Fibroblast of lung (primary cell): Measurements from ENCODE around the gene ITIH1. TPM values are rescaled to one million over a fixed set of nuclear protein-coding genes. Genes with fewer than 3 reads are reported as not detected.

Experiments
- DNase-seq, 2 donors: peaks; one replicate each; pipeline versions ENCODE4 v3.0.0 to v3.0.0-alpha.2; 2010; ENCODE audit warnings: low read depth in 2 of 2
- H2AFZ ChIP-seq: 2 replicates; pipeline ENCODE4 v1.5.1; 2012; ENCODE audit warnings: low read length, control low read depth, inconsistent platforms
- H3K27ac ChIP-seq: 2 replicates; pipeline ENCODE4 v1.5.1; 2011; ENCODE audit warnings: low read length, control low read depth; ENCODE audit not compliant: insufficient read depth
- H3K27me3 ChIP-seq: 2 replicates; pipeline ENCODE4 v1.5.1; 2011; ENCODE audit warnings: mild to moderate bottlenecking, low read length; ENCODE audit not compliant: control insufficient read depth, insufficient read depth
- H3K36me3 ChIP-seq: 2 replicates; pipeline ENCODE4 v1.5.1; 2011; ENCODE audit warnings: low read length; ENCODE audit not compliant: control insufficient read depth, insufficient read depth
- H3K4me1 ChIP-seq: 2 replicates; pipeline ENCODE4 v1.5.1; 2011; ENCODE audit warnings: low read length; ENCODE audit not compliant: control insufficient read depth, insufficient read depth; ENCODE audit errors: extremely low read depth
- H3K4me2 ChIP-seq: 2 replicates; pipeline ENCODE4 v1.5.1; 2011; ENCODE audit warnings: low read length, control low read depth; ENCODE audit not compliant: insufficient read depth; ENCODE audit errors: extremely low read depth
- H3K4me3 ChIP-seq, 4 experiments: fragments of 200-600 bp in 1 of 4; sonication (generic) in 1 of 4; replicated peaks in 1 of 4; 2 replicates each; pipeline ENCODE4 v1.5.1; 2011 to 2016; ENCODE audit warnings: low read length in 4 of 4, low read depth in 3 of 4, mild to moderate bottlenecking in 3 of 4, control low read depth in 2 of 4, inconsistent platforms in 1 of 4, mixed read lengths in 1 of 4; ENCODE audit not compliant: insufficient read depth in 1 of 4; ENCODE audit errors: control extremely low read depth in 1 of 4
- H3K79me2 ChIP-seq: 2 replicates; pipeline ENCODE4 v1.5.1; 2012; ENCODE audit warnings: mild to moderate bottlenecking, low read length, inconsistent platforms; ENCODE audit not compliant: control insufficient read depth, insufficient read depth
- H3K9ac ChIP-seq: 2 replicates; pipeline ENCODE4 v1.5.1; 2011; ENCODE audit warnings: mild to moderate bottlenecking, low read length, control low read depth; ENCODE audit not compliant: insufficient read depth
- H3K9me3 ChIP-seq: 2 replicates; pipeline ENCODE4 v1.5.1; 2012; ENCODE audit warnings: low read depth, low read length; ENCODE audit not compliant: control insufficient read depth, insufficient read depth
- H4K20me1 ChIP-seq: 2 replicates; pipeline ENCODE4 v1.5.1; 2011; ENCODE audit warnings: low read length; ENCODE audit not compliant: control insufficient read depth, insufficient read depth; ENCODE audit errors: extremely low read depth
- EZH2 ChIP-seq: IDR thresholded peaks from 2 replicates; pipeline ENCODE4 v1.5.1; 2012; ENCODE audit warnings: low read length, control low read depth, mild to moderate bottlenecking; ENCODE audit errors: missing control alignments
- polyA plus RNA-seq, 2 donors: library from polyadenylated mRNA; depleted of rRNA in 1 of 2; stranded (reverse) in 1 of 2; unstranded in 1 of 2; fragments of >200 nt; gene quantifications; 2 replicates each; pipeline ENCODE4 v1.2.1, GENCODE V29; 2011 to 2012; ENCODE audit warnings: missing spikeins in 1 of 2
- total RNA-seq: library from RNA; depleted of rRNA; stranded (reverse); fragments of >200 nt; gene quantifications from 2 replicates; pipeline ENCODE4 v1.2.1, GENCODE V29; 2014
- TF ChIP-seq, protein P1 (sequence below), 2 donors: IDR thresholded peaks in 1 of 2; conservative IDR thresholded peaks in 1 of 2; 1 replicate in 1 of 2; 2 replicates in 1 of 2; pipeline ENCODE4 v1.5.1; 2011 to 2012; ENCODE audit warnings: low read length in 2 of 2, control low read depth in 1 of 2, inconsistent platforms in 1 of 2, low read depth in 1 of 2, mild to moderate bottlenecking in 1 of 2

The ITIH1 gene
- total and polyA plus RNA-seq, 2 donors (not counting 1 experiment from before 2014, with no cell fraction given): not detected

DNA sequence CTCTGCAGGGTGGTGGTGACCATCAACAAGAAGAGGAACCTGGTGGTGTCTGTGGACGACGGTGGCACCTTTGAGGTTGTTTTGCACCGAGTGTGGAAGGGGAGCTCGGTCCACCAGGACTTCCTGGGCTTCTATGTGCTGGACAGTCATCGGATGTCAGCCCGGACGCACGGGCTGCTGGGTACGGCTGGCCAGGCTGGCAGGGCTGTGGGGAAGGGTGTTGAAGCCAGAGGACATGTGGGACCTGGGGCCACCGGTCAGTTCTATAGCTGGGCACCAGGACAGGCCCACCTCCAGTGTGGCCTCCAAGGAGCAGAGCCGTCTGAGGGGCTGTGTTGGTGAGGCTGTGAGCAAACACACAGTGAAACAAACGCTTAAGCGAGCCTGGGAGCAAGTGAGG, 13.3 kb downstream of the ITIH1 start:
- Histone ChIP-seq H2AFZ (no peak overlapping the region), H3K4me1 (no peaks in the 10 kb centered on the region), H4K20me1 (no peaks in the 10 kb centered on the region), H3K27me3 (peaks cover 8% of the 10 kb centered on the region), H3K4me2 (no peak overlapping the region), H3K79me2 (no peaks in the 10 kb centered on the region), H3K9ac (no peak overlapping the region), H3K9me3 (no peaks in the 10 kb centered on the region), H3K36me3 (no peaks in the 10 kb centered on the region), H3K27ac (no peak overlapping the region), H3K4me3 (no peak overlapping the region)
- TF ChIP-seq EZH2: no peak
- TF ChIP-seq, protein P1, sequence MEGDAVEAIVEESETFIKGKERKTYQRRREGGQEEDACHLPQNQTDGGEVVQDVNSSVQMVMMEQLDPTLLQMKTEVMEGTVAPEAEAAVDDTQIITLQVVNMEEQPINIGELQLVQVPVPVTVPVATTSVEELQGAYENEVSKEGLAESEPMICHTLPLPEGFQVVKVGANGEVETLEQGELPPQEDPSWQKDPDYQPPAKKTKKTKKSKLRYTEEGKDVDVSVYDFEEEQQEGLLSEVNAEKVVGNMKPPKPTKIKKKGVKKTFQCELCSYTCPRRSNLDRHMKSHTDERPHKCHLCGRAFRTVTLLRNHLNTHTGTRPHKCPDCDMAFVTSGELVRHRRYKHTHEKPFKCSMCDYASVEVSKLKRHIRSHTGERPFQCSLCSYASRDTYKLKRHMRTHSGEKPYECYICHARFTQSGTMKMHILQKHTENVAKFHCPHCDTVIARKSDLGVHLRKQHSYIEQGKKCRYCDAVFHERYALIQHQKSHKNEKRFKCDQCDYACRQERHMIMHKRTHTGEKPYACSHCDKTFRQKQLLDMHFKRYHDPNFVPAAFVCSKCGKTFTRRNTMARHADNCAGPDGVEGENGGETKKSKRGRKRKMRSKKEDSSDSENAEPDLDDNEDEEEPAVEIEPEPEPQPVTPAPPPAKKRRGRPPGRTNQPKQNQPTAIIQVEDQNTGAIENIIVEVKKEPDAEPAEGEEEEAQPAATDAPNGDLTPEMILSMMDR (conservative IDR thresholded peaks at IDR 0.05 in 1 of 2, IDR thresholded peaks at IDR 0.05 in 1 of 2; ENCODE audit: low read depth in 1 of 2, low read length in 2 of 2): no peak
- DNase-seq: no peak

DNA sequence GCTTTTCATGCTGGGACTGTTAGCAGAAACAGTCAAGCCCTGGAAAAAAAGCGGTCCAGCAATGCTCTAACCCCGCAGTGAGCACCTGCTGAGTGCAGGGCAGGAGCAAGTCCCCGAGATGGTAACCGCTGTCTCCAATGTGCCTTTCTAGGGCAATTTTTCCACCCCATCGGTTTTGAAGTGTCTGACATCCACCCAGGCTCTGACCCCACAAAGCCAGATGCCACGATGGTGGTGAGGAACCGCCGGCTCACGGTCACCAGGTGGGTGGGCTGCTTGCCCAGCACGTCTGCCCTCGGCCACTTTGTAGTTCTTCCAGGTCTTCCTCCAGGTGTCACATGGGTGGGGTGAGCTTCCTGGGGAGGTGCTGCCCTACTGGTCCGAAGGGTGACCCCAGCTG, 14.0 kb downstream of the ITIH1 start:
- Histone ChIP-seq H3K9ac (no peak overlapping the region), H3K4me3 (no peak overlapping the region), H4K20me1 (no peaks in the 10 kb centered on the region), H3K36me3 (no peaks in the 10 kb centered on the region), H3K79me2 (no peaks in the 10 kb centered on the region), H3K27me3 (peaks cover 8% of the 10 kb centered on the region), H3K9me3 (no peaks in the 10 kb centered on the region), H3K4me2 (no peak overlapping the region), H3K4me1 (no peaks in the 10 kb centered on the region), H3K27ac (no peak overlapping the region), H2AFZ (no peak overlapping the region)
- DNase-seq: no peak
- TF ChIP-seq EZH2: no peak
- TF ChIP-seq, protein P1 (conservative IDR thresholded peaks at IDR 0.05 in 1 of 2, IDR thresholded peaks at IDR 0.05 in 1 of 2; ENCODE audit: low read depth in 1 of 2, low read length in 2 of 2): no peak

DNA sequence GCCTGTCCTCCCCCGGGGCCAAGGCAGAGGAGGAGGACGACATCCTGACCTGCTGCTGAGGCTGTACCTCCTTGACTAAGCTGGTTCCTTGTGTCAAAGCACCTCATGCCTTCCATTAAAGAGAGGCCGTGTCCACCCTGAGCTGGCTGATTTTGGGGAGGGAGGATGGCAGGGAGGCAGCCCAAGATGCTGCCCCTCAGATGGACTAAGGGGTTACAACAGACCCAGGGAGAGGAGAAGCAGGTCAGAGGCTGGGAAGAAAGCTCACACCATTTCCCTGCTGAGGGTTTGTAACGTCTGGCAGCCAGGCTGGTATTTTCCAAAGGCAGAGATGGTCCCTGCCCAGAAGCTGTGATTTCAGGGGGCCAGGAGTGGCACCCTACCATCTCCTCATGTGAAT, 14.5 kb downstream of the ITIH1 start:
- Histone ChIP-seq H3K27me3 (peaks cover 8% of the 10 kb centered on the region), H3K4me2 (no peak overlapping the region), H3K4me3 (no peak overlapping the region), H4K20me1 (no peaks in the 10 kb centered on the region), H3K79me2 (no peaks in the 10 kb centered on the region), H2AFZ (no peak overlapping the region), H3K9me3 (no peaks in the 10 kb centered on the region), H3K4me1 (no peaks in the 10 kb centered on the region), H3K36me3 (no peaks in the 10 kb centered on the region), H3K27ac (no peak overlapping the region), H3K9ac (no peak overlapping the region)
- TF ChIP-seq EZH2: no peak
- TF ChIP-seq, protein P1 (conservative IDR thresholded peaks at IDR 0.05 in 1 of 2, IDR thresholded peaks at IDR 0.05 in 1 of 2; ENCODE audit: low read depth in 1 of 2, low read length in 2 of 2): no peak
- no peak for DNase-seq
